Measurements from ENCODE around the gene PDGFA. TPM values are rescaled to one million over a fixed set of nuclear protein-coding genes. Genes with fewer than 3 reads are reported as not detected.

PDGFA gene
- total RNA-seq, 1 donor from 2014 or later, result 9.8 TPM

DNA sequence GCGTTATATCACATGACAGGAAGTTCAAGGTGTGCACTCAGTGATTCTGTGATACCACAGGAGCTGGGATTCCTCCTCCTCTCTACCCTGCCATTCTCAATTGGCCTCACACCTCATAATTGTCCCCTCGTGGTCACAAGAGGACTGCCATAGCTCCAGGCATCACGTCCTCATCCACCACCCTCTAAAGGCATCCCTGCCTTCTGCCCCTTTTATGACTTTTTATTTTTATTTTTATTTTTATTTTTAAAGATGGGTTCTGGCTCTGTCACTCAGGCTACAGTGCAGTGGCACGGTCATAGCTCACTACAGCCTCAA is 47.0 kb downstream of the PDGFA start:
- H3K9ac ChIP-seq, result no peak overlapping the region
- no peak for DNase-seq (ENCODE audit: low spot score)
- no peak for TF ChIP-seq EZH2 (IDR thresholded peaks at IDR 0.05)
- no peak for TF ChIP-seq EZH2phosphoT487 (IDR thresholded peaks at IDR 0.05)
- TF ChIP-seq, protein P1, sequence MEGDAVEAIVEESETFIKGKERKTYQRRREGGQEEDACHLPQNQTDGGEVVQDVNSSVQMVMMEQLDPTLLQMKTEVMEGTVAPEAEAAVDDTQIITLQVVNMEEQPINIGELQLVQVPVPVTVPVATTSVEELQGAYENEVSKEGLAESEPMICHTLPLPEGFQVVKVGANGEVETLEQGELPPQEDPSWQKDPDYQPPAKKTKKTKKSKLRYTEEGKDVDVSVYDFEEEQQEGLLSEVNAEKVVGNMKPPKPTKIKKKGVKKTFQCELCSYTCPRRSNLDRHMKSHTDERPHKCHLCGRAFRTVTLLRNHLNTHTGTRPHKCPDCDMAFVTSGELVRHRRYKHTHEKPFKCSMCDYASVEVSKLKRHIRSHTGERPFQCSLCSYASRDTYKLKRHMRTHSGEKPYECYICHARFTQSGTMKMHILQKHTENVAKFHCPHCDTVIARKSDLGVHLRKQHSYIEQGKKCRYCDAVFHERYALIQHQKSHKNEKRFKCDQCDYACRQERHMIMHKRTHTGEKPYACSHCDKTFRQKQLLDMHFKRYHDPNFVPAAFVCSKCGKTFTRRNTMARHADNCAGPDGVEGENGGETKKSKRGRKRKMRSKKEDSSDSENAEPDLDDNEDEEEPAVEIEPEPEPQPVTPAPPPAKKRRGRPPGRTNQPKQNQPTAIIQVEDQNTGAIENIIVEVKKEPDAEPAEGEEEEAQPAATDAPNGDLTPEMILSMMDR (IDR thresholded peaks at IDR 0.05), result no peak
- Mint-ChIP-seq H3K27ac (no peak overlapping the region), H3K4me3 (no peak overlapping the region), H3K4me1 (peaks cover 2% of the 10 kb centered on the region), H3K27me3 (ENCODE audit: insufficient read depth, low read depth) (peaks cover 12% of the 10 kb centered on the region), H3K9me3 (peaks cover 17% of the 10 kb centered on the region), H3K36me3 (peaks cover 3% of the 10 kb centered on the region)
- H3K9me3 ChIP-seq (ENCODE audit: low read depth), result no peaks in the 10 kb centered on the region
- H3K4me3 ChIP-seq, result no peak overlapping the region
- H3K4me1 ChIP-seq, result no peaks in the 10 kb centered on the region
- no peak overlapping the region for H2AFZ ChIP-seq (replicated peaks)
- H3K4me2 ChIP-seq, result no peak overlapping the region
- H3K27me3 ChIP-seq, result no peaks in the 10 kb centered on the region
- no peaks in the 10 kb centered on the region for H3K79me2 ChIP-seq (ENCODE audit: low read depth)
- no peak overlapping the region for H3K27ac ChIP-seq
- no peaks in the 10 kb centered on the region for H4K20me1 ChIP-seq (ENCODE audit: low read depth)
- H3K36me3 ChIP-seq, result no peaks in the 10 kb centered on the region
- no peaks in the 10 kb centered on the region for H3F3A ChIP-seq (ENCODE audit: low read depth)

DNA sequence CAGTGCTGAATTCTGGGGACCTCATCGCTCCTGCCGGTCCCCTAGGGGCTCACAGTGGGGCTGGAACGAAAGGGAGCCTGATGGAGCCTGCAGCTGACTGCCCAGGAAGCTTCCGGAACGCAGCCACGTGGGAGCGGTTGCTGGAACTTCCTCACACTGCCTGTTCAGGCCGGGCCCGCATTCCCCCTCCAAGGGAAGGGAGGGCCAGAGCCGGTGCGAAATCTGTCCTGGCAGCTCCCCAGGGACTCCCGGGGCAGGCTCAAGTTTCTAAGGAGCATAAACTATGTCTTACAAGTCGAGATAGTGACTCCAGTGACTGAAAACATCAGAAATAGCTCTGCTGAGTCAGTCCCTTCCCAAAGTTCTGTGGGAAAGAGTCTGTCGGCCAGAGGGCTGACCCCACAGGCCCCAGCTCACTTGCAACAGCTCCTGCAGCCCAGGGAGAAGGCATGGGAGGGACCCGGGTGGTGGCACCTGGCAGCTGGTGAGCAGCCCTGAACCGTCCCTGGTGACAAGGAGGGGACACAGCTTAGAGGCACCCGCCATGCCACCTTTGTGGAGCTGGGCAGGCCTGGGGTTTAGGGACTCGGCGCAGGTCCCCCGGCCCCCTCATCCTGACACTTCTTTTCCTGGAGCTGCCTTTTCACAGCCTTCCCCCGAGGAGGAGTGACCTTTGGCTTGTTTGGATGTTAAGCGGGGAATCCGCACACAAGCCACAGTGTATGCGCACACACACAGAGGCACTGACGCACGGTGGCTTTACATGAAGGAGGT is 47.6 kb downstream of the PDGFA start:
- H3K79me2 ChIP-seq (ENCODE audit: low read depth), result no peaks in the 10 kb centered on the region
- H3K4me1 ChIP-seq, result no peaks in the 10 kb centered on the region
- no peaks in the 10 kb centered on the region for H3K27me3 ChIP-seq
- no peaks in the 10 kb centered on the region for H3K4me1 Mint-ChIP-seq
- no peaks in the 10 kb centered on the region for H3K9me3 ChIP-seq (ENCODE audit: low read depth)
- no peak overlapping the region for H3K27ac ChIP-seq
- no peaks in the 10 kb centered on the region for H3F3A ChIP-seq (ENCODE audit: low read depth)
- peaks cover 4% of the 10 kb centered on the region for H3K36me3 Mint-ChIP-seq
- TF ChIP-seq EZH2phosphoT487 (IDR thresholded peaks at IDR 0.05), result no peak
- TF ChIP-seq, protein P1 (IDR thresholded peaks at IDR 0.05), result no peak
- TF ChIP-seq EZH2 (IDR thresholded peaks at IDR 0.05), result no peak
- no peak overlapping the region for H3K9ac ChIP-seq
- DNase-seq (ENCODE audit: low spot score), result no peak
- H3K36me3 ChIP-seq, result no peaks in the 10 kb centered on the region
- H3K27me3 Mint-ChIP-seq (ENCODE audit: insufficient read depth, low read depth), result peaks cover 18% of the 10 kb centered on the region
- no peaks in the 10 kb centered on the region for H4K20me1 ChIP-seq (ENCODE audit: low read depth)
- no peak overlapping the region for H3K4me3 Mint-ChIP-seq
- H2AFZ ChIP-seq (replicated peaks), result no peak overlapping the region
- no peak overlapping the region for H3K4me3 ChIP-seq
- H3K9me3 Mint-ChIP-seq, result peaks cover 22% of the 10 kb centered on the region
- no peak overlapping the region for H3K4me2 ChIP-seq
- no peak overlapping the region for H3K27ac Mint-ChIP-seq

DNA sequence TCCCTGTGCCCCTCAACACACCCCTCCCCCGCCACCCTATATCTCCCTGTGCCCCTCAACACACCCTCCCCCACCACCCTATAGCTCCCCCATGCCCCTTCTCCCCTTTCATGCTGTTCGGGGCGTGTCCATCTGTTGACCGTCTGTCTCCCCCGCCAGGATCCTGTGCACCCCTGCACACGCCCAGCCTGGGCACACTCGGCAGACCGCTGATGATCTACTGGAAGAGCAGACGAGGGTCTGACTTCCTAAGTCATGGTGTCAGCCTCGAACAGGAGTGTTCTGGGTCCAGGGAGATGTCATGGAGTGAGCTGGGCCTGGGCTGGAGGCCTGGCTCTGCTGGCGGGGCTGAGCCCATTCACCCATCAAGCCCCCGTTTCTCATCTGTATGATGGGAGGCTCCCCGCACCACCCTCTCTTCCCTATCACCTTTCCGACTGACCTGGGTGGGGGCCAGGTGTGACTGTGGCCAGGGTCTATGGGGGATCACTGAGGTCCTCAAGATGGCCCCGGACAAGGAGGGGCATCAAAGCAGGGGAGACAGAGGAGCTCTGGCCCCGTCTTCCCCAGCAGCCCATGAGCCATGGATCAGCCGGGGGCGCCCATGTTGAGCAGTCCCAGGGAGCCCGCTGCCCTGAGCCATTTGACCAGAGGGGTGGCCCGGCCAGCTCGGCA is 48.3 kb downstream of the PDGFA start:
- Histone ChIP-seq H3K27ac (no peak overlapping the region), H3K4me3 (no peak overlapping the region), H2AFZ (replicated peaks) (no peak overlapping the region), H3K9ac (no peak overlapping the region), H3K79me2 (ENCODE audit: low read depth) (no peaks in the 10 kb centered on the region), H3K27me3 (no peaks in the 10 kb centered on the region), H3K4me2 (no peak overlapping the region), H3K36me3 (no peaks in the 10 kb centered on the region), H3K4me1 (no peaks in the 10 kb centered on the region), H4K20me1 (ENCODE audit: low read depth) (no peaks in the 10 kb centered on the region), H3F3A (ENCODE audit: low read depth) (no peaks in the 10 kb centered on the region), H3K9me3 (ENCODE audit: low read depth) (no peaks in the 10 kb centered on the region)
- Mint-ChIP-seq H3K4me3 (no peak overlapping the region), H3K9me3 (peaks cover 22% of the 10 kb centered on the region), H3K27ac (no peak overlapping the region), H3K27me3 (ENCODE audit: insufficient read depth, low read depth) (peaks cover 19% of the 10 kb centered on the region), H3K4me1 (no peaks in the 10 kb centered on the region), H3K36me3 (peaks cover 4% of the 10 kb centered on the region)
- DNase-seq (ENCODE audit: low spot score), result no peak
- TF ChIP-seq, protein P1 (IDR thresholded peaks at IDR 0.05), result no peak
- TF ChIP-seq EZH2 (IDR thresholded peaks at IDR 0.05), result no peak
- TF ChIP-seq EZH2phosphoT487 (IDR thresholded peaks at IDR 0.05), result no peak
